ENCODE results near the gene RNF223.

GRCh38 chr1:1088801-1089680 lies 14.9 kb upstream of the RNF223 start:
- TF ChIP-seq EZH2 (IDR thresholded peaks at IDR 0.05; ENCODE audit: insufficient read depth, poor library complexity, severe bottlenecking) (no peak), EZH2phosphoT487 (IDR thresholded peaks at IDR 0.05; ENCODE audit: insufficient read depth, low read depth) (no peak)
